ENCODE results near the gene RSPO4.
"Not testable (repeated sequence)": the region's sequence is repeated elsewhere in the genome, so short reads cannot be mapped to it uniquely, and the experiment has no call there.

Gene RSPO4

DNA sequence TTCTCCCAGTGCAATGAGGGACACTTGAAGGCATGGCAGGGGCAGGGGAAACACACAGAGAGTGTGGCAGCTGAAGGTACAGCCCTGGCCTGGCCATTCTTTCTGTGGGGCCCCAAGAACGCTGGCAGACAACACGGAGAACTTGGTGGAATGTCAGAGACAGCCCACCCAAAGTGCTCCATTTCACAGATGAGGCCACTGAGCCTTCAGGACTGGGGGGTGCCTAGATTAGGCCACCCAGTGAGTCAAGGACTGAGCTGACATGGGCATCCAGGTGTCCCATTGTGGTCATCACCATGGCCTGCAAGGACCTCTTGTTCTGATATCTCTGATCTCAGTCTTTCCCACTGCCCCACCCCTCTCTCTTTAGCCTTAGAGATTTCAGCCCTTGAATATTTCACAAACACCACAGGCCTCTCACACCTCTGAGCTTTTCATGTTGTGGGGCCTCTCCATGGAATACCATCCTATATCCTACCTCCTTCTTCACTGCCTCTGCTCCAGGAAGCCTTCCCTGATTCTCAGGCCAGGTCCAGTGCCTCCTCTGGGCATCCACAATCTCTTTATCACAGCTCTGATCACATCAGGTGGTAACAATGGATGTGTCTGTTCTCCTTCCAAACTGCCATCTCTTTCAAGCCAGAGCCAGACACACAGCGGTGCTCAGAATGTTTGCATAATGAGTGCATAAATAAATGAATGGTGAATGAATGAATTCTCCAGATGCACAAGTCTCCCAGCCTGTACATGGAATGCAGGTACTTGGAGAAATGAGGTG lies 2.0 kb upstream of the RSPO4 start:
- no peak for DNase-seq

- no peak for DNase-seq
Observed at GRCh38 chr20:1002682-1003561, 811 bp upstream of the RSPO4 start.

GRCh38 chr20:1001116-1001515 lies 995 bp downstream of the RSPO4 start:
- DNase-seq = no peak

GRCh38 chr20:998231-998830 lies 3.8 kb downstream of the RSPO4 start:
- no peak for DNase-seq

DNA sequence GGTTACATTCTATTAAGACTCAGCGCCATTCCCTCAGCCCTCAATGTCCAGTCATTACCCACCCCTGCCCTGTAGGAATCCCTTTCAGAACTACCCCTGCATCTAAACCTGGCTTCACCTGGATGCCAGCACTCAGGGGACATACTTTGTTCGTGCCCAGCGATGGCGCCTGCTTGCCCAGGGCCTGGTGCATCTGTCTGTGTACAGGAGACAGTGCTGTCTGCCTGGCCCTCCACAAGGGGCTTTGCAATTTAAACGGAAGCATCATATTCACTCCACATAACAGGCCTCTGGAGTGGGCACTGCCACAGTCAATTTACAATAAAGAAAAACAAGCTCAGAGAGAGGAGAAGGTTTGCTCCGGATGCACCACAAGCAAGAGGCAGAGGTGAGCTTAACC lies 4.6 kb downstream of the RSPO4 start:
- DNase-seq = no peak

DNA sequence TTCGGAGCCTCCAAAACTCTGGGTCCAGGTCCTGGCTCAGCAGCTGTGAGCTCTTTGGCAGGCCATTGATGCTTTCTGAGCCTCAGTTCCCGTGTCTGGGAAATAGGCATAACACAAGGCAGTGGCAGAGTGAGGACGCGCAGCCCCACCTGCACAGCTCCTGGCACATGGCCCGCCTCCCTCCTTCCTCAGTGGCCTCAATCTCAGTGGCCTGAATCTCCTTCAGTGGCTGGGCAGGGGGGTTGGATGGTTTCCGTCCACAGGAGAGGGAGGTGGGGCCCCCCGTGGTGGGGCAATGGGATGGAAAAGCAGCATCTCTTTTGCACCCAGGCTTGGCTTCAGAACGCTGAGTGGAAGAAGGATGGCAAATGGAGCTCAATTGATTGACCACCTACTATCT lies 5.1 kb downstream of the RSPO4 start:
- DNase-seq = no peak

DNA sequence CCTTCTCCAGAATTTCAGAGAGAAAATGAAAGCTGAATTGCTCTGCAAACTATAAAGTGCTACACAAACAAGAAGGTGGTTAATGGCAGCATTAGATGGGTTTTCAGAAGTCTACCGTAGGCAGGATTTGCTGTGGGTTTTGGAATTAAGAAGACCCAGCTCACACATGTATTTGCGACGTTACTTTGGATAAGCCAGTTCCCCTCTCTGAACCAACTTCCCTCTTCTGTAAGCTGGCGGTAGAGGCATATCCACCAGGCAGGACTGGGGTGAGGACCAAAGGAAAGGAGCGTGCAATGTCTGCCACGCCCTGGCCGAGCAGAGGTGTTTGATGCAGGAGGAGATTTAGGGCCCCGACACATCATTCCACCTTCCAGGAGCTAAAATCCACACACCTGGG lies 6.9 kb downstream of the RSPO4 start:
- no peak for DNase-seq

DNA sequence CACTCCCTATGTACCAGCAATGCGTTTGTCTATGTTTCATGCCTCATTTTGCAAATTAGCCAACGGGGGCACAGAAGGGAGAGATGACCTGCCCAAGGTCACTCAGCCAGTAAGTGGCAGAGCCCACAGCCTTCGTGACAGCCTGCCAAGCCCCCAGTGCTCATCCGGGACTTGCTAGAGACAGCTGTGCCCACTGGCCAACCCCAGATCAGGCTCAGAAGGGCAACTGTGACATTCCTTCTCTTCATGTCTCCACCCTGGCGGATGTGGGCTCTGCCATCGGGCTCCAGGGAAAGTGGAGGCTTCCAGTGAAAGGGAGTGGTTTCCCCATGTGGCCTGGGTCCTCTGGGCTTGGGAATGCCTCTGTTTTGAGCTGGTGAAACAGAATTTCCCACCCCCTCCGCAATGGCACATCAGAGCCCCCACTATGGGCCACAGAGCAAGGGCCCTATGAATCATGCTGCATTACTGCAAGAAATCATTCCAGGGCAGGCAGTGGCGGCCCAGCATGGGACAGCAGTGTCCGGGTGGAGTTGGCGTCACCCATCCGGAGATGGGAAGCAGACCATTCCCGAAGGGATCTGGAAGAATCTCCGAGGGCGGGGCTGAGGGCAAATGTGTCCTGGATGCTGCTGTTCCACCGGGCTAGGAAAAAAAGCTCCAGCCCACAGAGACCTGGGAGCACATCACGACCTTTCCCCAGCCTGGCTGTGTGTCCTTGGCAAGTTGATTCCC lies 9.1 kb downstream of the RSPO4 start:
- no peak for DNase-seq

DNA sequence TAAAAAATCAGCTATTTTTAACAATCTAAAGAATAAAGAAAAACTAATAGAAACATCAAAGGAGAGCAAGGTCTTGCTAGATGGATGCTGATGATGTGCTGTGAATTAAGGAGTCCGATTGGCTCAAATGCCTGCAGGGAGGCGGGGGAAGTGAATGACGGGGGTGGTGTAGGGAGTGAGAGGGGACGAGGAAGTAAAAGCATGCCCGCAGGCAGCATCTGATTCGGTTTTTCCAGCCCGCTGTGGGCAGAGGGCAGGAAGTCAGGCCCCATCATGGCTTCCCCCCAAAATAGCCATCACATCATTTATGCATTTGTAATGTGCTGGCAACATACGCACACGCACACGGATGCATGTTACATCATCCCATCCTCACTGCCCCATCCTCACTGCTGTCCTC lies 10.3 kb downstream of the RSPO4 start:
- DNase-seq = no peak

DNA sequence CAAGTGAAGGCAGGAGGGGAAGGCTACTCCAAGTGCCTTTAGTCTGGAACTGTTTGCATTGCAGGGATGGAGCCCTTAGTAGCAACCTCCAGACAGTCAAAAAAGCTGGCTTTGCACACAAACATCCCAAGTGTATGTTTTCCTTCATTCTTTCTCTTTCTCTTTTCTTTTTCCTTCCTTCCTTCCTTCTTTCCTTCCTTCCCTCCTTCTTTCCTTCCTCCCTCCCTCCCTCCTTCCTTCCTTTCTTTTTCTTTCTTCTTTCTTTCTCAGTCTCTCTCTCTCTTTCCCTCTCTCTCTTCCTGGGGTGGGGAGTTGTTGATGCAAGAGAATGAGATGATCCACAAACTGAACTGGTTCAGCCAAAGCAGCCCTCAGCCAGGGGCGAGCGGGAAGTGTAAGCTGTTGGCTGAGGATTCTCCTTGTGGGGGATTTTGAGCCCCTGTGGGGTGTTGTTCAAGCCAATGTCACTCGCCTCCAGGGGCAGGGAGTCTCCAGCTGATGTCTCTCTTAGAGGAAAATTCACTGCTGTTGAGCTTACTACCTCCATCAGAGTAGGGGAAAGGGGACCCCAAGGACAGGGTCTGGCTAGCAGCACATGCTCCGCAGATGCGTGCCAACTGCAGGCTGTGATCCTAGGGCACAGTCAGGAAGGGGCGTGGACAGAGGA lies 11.7 kb downstream of the RSPO4 start:
- DNase-seq = no peak

DNA sequence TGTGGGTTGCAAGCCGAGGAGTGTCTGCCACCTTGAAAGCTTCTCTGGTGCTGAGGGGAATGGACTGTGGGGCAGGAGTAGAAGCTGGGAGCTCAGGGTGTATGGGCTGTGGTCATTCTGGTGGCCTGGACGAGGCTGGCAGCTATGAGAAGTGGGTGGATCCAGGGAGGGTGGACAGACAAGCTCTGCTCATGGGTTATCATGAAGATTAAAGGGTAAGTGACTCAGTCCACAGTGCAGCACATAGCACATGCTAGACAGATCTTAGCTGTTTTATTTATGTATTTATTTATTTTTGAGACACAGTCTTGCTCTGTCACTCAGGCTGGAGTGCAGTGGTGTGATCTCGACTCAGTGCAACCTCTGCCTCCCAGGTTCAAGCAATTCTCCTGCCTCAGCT lies 13.8 kb downstream of the RSPO4 start:
- no peak for DNase-seq

DNA sequence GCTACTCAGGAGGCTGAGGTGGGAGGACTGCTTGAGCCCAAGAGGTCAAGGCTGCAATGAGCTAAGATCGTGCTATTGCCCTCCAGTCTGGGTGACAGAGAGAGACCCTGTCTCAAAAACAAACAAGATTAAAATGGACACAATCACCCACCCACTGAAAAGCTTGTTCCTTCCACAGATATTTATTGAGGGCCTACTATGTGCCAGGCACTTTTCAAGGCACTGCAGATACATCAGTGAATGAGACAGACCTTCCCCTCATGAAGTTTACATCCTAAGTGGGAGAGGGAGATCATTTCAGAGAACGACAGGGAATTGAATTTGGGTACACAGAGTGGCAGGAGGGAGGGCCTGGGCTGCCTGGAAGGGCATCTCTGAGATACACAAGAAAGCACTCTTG lies 14.4 kb downstream of the RSPO4 start:
- no peak for DNase-seq

- no peak for DNase-seq
Observed at GRCh38 chr20:986733-987355, 15.3 kb downstream of the RSPO4 start.

GRCh38 chr20:984994-985393 lies 17.1 kb downstream of the RSPO4 start:
- not testable (repeated sequence) for DNase-seq

DNA sequence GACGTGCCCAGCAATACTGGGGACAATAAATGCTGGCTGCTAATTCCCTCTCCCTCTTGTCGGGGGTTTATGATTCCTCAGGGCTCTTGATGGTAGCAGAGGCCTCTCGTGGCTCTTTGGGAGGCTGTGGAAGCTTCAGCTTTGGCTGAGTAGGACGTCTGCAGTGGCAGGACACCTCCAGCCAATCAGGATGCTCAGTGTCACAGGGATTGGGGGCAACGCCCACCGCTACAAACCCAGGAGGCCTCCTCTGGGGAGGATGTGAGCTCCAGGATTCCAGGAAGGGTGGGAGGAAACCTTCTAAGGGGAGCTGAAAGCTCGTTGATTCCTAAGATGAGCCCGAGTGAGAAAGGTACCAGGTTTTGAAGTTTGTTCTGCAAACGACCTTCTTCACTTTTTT lies 19.4 kb downstream of the RSPO4 start:
- DNase-seq = no peak

DNA sequence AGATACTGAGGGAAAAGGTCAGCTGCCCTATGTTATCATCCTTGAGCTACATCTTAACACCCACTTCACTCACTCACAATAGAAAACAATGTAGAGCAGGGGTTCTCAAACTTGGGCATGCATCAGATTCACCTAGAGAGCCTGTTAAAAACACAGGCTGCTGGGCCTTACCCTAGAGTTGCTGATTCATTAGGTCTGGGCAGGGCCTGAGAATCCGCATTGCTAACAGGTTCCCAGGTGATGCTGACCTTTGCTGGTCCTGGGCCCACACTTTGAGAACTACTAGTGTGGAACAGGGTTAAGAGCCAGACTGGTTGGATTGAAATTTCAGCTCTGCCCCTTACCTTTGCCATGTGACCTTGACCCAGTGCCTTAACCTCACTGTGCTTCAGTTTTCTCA lies 25.1 kb downstream of the RSPO4 start:
- no peak for DNase-seq

- DNase-seq = no peak
Observed at GRCh38 chr20:976033-976432, 26.1 kb downstream of the RSPO4 start.

DNA sequence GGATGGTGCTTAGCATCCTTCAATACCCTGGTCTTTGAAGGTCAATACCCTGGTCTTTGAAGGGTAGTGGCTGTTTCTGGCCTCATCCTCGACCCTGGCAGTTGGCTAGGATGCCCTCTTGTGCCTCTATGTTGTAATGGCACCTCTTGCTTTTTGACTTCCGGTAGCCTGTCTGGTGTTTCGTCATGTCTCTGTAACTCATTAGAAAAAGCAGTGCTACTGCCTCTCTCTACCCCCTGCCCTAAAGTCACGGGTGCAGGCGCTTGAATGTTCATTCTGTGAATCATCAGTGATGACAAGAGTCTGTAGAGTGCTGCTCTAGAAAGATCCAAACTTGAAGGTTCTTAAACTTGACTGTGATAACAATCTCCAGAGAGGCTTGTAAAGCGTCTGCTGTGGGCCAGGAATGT lies 28.3 kb downstream of the RSPO4 start:
- no peak for DNase-seq

DNA sequence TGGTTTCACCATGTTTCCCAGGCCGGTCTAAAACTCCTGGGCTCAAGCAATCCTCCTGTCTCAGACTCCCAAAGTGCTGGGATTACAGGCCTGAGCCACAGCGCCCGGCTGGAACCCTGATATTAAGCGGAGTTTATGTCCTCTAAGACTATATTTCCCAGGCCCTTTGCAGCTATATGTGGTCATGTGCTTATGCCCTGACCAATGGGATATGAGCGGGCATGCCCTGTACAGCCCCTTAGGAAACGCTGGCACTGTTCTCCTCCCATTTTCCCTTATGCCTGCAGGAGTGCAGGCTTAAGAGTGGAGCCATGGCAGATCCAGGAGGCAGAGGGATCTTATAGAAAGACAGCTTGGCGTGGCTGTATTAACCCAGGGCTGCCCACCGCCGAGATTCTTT lies 29.9 kb downstream of the RSPO4 start:
- DNase-seq = no peak

DNA sequence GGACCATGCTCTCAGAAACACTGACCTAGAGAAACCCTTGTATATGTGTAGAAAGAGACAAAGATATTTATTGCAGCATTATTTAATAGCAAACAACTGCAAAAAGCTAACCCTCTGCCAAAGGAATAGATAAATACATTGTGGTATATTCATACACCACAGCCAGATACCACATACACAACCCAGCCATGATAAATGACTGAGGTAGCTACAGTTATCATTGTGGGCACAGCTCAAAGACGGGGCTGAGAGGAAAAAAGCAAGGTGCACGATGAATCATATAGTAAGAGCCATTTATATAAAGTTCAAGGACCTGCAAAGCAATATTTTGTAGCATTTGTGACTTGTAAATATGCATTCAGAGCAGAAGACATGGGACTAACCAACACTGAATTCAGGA lies 30.8 kb downstream of the RSPO4 start:
- no peak for DNase-seq

- DNase-seq = no peak
Observed at GRCh38 chr20:969868-970267, 32.2 kb downstream of the RSPO4 start.
